T-helper 2 cell treated with Interferon-gamma antibody and Interleukin-4, amounts not matched to agents 100 ng/mL and 5 ng/mL, for 36 hours (primary cell): ENCODE data around the gene NCF4. TPM values are rescaled to one million over a fixed set of nuclear protein-coding genes. Genes with fewer than 3 reads are reported as not detected.

ENCODE experiments used
- intact Hi-C: fragments of 100-400 bp; cut with micrococcal nuclease; formaldehyde crosslinking; loops from one replicate; pipeline ENCODE4 v1.15.1; 2023
- total RNA-seq: library from RNA; stranded (reverse); gene quantifications from 2 replicates; pipeline ENCODE4 v1.2.3, GENCODE V29; 2022

Gene NCF4
- total RNA-seq, 1 donor from 2014 or later = 57.0 TPM

- intact Hi-C loops = no loop called here
These were observed 22.4 kb upstream of the NCF4 start for GRCh38 chr22:36838119-36839030.

- intact Hi-C loops = no loop called here
These were observed 21.3 kb upstream of the NCF4 start for GRCh38 chr22:36839356-36840073.

GRCh38 chr22:36840106-36840505 lies 20.7 kb upstream of the NCF4 start:
- intact Hi-C loops = no loop called here

- intact Hi-C loops = no loop called here
These were observed 14.5 kb upstream of the NCF4 start for GRCh38 chr22:36846271-36846670.

- intact Hi-C loops = no loop called here
These were observed 13.9 kb upstream of the NCF4 start for GRCh38 chr22:36846949-36847348.

GRCh38 chr22:36850056-36850455 lies 10.8 kb upstream of the NCF4 start:
- intact Hi-C loops = loop anchor here (10.0 kb wide), 1 partner anchor 345 kb away; no protein-coding TSS in a partner anchor

- intact Hi-C loops = loop anchor here (10.0 kb wide), 1 partner anchor 344 kb away; no protein-coding TSS in a partner anchor
These were observed 10.1 kb upstream of the NCF4 start for GRCh38 chr22:36850682-36851081.

GRCh38 chr22:36852056-36852973 lies 8.5 kb upstream of the NCF4 start:
- intact Hi-C loops = loop anchor here (10.0 kb wide), 1 partner anchor 342 kb away; no protein-coding TSS in a partner anchor

- intact Hi-C loops = loop anchor here (10.0 kb wide), 1 partner anchor 341 kb away; no protein-coding TSS in a partner anchor
These were observed 7.3 kb upstream of the NCF4 start for GRCh38 chr22:36853407-36854099.

- intact Hi-C loops = loop anchor here (10.0 kb wide), 1 partner anchor 339 kb away; no protein-coding TSS in a partner anchor
These were observed 5.3 kb upstream of the NCF4 start for GRCh38 chr22:36855478-36855877.

GRCh38 chr22:36856121-36856791 lies 4.5 kb upstream of the NCF4 start:
- intact Hi-C loops = loop anchor here (1.0 to 10.0 kb wide), 4 partner anchors 74 to 339 kb away; no protein-coding TSS in a partner anchor

GRCh38 chr22:36856792-36857135 lies 4.0 kb upstream of the NCF4 start:
- intact Hi-C loops = loop anchor here (1.0 to 10.0 kb wide), 4 partner anchors 74 to 338 kb away; no protein-coding TSS in a partner anchor

GRCh38 chr22:36858156-36858555 lies 2.6 kb upstream of the NCF4 start:
- intact Hi-C loops = loop anchor here (10.0 kb wide), 1 partner anchor 337 kb away; no protein-coding TSS in a partner anchor

- intact Hi-C loops = loop anchor here (10.0 kb wide), 1 partner anchor 336 kb away; no protein-coding TSS in a partner anchor
These were observed 1.8 kb upstream of the NCF4 start for GRCh38 chr22:36858966-36859365.

- intact Hi-C loops = loop anchor here (5.0 kb wide), 1 partner anchor 42 kb away; no protein-coding TSS in a partner anchor
These were observed 789 bp upstream of the NCF4 start for GRCh38 chr22:36860017-36860416.

- intact Hi-C loops = loop anchor here (5.0 kb wide), 1 partner anchor 42 kb away; no protein-coding TSS in a partner anchor
These were observed 377 bp upstream of the NCF4 start for GRCh38 chr22:36860438-36860820.

GRCh38 chr22:36862251-36863242 lies 1.7 kb downstream of the NCF4 start:
- intact Hi-C loops = loop anchor here (5.0 kb wide), 1 partner anchor 40 kb away; no protein-coding TSS in a partner anchor

GRCh38 chr22:36863281-36863680 lies 2.5 kb downstream of the NCF4 start:
- intact Hi-C loops = loop anchor here (5.0 kb wide), 1 partner anchor 39 kb away; no protein-coding TSS in a partner anchor
